HL-60 (cell line): ENCODE measurements around the gene YWHAG.

Experiments used
- DNase-seq, 2 experiments: peaks; one replicate each; pipeline ENCODE4 v3.0.0-alpha.2; 2010 to 2020; ENCODE audit warnings: low read depth in 1 of 2, low spot score in 1 of 2
- H3K27ac ChIP-seq: fragments of 250-450 bp; sonication (Bioruptor Pico); replicated peaks from 2 replicates; pipeline ENCODE4 v1.5.1; 2020; ENCODE audit warnings: mild to moderate bottlenecking, moderate library complexity
- H3K27me3 ChIP-seq: fragments of 250-450 bp; sonication (Bioruptor Pico); 2 replicates; pipeline ENCODE4 v1.5.1; 2021; ENCODE audit warnings: mild to moderate bottlenecking, moderate library complexity; ENCODE audit not compliant: insufficient read depth, poor library complexity, severe bottlenecking
- H3K4me3 ChIP-seq: replicated peaks from 2 replicates; pipeline ENCODE4 v1.5.1; 2011; ENCODE audit warnings: mild to moderate bottlenecking, control low read depth, low read length; ENCODE audit not compliant: insufficient read depth
- GABPA ChIP-seq: IDR thresholded peaks from 2 replicates; pipeline ENCODE4 v1.6.1; 2012; ENCODE audit warnings: low read depth
- POLR2AphosphoS5 ChIP-seq: IDR thresholded peaks from 2 replicates; pipeline ENCODE4 v1.6.1; 2012; ENCODE audit warnings: low read depth
- SPI1 ChIP-seq: IDR thresholded peaks from 2 replicates; pipeline ENCODE4 v1.6.1; 2012; ENCODE audit warnings: low read depth, mild to moderate bottlenecking, borderline replicate concordance
- TF ChIP-seq, protein P1 (sequence below): IDR thresholded peaks from 2 replicates; pipeline ENCODE4 v1.6.1; 2012; ENCODE audit warnings: low read depth; ENCODE audit not compliant: insufficient replicate concordance
- TF ChIP-seq, protein P2 (sequence below): IDR thresholded peaks from one replicate; pipeline ENCODE4 v1.5.1; 2011; ENCODE audit warnings: low read length, control low read depth, inconsistent platforms; ENCODE audit not compliant: insufficient read depth

The YWHAG gene

DNA sequence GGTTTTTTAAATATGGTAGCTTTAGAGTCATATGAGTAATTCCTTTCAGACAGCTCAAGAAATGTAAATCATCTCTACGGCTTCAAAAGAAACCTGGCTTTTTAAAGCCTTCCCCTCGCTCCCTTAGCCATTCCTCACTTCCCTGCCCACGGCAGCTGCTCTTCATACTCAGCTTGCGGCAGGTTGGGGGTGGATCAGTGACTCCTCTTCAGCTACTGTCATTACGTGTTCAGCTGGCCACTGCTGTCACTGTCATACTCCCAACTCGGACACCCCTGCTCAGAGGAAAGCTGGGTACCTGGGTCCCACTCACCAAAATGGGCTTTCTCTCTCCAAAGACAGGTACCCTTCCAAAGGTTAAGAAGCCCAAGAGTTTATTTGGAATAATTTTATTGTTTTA lies 6.6 kb downstream of the YWHAG start:
- Histone ChIP-seq H3K27me3 (no peaks in the 10 kb centered on the region), H3K27ac (no peak overlapping the region), H3K4me3 (no peak overlapping the region)
- no peak for DNase-seq
- TF ChIP-seq POLR2AphosphoS5 (no peak), SPI1 (no peak), GABPA (no peak)
- TF ChIP-seq, protein P1, sequence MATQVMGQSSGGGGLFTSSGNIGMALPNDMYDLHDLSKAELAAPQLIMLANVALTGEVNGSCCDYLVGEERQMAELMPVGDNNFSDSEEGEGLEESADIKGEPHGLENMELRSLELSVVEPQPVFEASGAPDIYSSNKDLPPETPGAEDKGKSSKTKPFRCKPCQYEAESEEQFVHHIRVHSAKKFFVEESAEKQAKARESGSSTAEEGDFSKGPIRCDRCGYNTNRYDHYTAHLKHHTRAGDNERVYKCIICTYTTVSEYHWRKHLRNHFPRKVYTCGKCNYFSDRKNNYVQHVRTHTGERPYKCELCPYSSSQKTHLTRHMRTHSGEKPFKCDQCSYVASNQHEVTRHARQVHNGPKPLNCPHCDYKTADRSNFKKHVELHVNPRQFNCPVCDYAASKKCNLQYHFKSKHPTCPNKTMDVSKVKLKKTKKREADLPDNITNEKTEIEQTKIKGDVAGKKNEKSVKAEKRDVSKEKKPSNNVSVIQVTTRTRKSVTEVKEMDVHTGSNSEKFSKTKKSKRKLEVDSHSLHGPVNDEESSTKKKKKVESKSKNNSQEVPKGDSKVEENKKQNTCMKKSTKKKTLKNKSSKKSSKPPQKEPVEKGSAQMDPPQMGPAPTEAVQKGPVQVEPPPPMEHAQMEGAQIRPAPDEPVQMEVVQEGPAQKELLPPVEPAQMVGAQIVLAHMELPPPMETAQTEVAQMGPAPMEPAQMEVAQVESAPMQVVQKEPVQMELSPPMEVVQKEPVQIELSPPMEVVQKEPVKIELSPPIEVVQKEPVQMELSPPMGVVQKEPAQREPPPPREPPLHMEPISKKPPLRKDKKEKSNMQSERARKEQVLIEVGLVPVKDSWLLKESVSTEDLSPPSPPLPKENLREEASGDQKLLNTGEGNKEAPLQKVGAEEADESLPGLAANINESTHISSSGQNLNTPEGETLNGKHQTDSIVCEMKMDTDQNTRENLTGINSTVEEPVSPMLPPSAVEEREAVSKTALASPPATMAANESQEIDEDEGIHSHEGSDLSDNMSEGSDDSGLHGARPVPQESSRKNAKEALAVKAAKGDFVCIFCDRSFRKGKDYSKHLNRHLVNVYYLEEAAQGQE, result no peak
- TF ChIP-seq, protein P2, sequence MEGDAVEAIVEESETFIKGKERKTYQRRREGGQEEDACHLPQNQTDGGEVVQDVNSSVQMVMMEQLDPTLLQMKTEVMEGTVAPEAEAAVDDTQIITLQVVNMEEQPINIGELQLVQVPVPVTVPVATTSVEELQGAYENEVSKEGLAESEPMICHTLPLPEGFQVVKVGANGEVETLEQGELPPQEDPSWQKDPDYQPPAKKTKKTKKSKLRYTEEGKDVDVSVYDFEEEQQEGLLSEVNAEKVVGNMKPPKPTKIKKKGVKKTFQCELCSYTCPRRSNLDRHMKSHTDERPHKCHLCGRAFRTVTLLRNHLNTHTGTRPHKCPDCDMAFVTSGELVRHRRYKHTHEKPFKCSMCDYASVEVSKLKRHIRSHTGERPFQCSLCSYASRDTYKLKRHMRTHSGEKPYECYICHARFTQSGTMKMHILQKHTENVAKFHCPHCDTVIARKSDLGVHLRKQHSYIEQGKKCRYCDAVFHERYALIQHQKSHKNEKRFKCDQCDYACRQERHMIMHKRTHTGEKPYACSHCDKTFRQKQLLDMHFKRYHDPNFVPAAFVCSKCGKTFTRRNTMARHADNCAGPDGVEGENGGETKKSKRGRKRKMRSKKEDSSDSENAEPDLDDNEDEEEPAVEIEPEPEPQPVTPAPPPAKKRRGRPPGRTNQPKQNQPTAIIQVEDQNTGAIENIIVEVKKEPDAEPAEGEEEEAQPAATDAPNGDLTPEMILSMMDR, result no peak

DNA sequence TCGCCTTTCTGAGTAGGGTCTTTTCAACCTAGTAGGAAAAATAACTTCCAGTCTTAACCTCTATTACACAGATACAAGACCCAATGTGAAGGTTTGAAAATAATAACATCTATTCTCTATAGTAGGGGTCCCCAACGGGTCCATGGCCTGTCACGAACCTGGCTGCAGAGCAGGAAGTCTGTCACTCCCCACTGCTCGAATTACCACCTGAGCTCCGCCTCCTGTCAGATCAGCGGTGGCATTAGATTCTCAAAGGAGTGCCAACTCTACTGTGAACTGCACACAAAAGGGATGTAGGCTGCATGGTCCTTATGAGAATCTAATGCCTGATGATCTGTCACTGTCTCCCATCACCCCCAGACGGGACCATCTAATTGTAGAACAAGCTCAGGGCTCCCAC lies 7.4 kb downstream of the YWHAG start:
- DNase-seq, result no peak
- Histone ChIP-seq H3K4me3 (no peak overlapping the region), H3K27me3 (no peaks in the 10 kb centered on the region), H3K27ac (no peak overlapping the region)
- TF ChIP-seq GABPA (no peak), POLR2AphosphoS5 (0 out of 2 replicates have a peak, but pooled peaks have one; percentile 13), SPI1 (no peak)
- TF ChIP-seq, protein P2, result no peak
- TF ChIP-seq, protein P1, result no peak

DNA sequence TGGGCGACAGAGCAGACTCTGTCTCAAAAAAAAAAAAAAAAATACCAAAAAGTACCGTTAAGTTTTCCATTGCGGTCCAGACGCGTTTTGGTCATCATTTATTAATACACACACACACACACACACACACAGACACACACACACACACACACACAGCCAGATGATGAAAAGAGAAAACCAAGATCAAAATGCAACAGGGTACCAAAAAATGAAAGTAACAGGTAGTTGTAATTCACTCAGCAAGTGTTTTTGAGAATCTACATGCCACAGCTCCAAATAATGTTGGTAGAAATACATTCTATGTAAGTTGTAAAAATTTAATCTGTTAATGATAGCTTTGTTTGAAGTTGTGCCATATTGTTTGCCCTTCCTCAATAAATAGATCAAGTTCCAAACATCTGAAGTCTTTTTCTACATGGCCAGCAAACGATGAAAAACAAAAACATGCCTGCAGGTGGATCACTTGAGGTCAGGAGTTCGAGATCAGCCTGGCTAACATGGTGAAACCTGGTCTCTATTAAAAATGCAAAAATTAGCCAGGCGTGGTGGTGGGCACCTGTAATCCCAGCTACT lies 9.4 kb downstream of the YWHAG start:
- H3K27ac ChIP-seq, result no peak overlapping the region
- no peaks in the 10 kb centered on the region for H3K27me3 ChIP-seq
- H3K4me3 ChIP-seq, result no peak overlapping the region
- TF ChIP-seq GABPA (no peak), POLR2AphosphoS5 (no peak), SPI1 (no peak)
- TF ChIP-seq, protein P2, result no peak
- TF ChIP-seq, protein P1, result no peak
- DNase-seq, result no peak
